NCI-H146 treated with DMSO at 0.1 percent for 48 hours (cell line): ENCODE results near the gene IL36A.

Source experiments
- DNase-seq: peaks from one replicate; lab custom pipeline; 2025; ENCODE audit not compliant: unreplicated experiment; lab: John Stamatoyannopoulos, UW

The IL36A gene

GRCh38 chr2:113002677-113003076 is 2.6 kb upstream of the IL36A start:
- no peak for DNase-seq

- no peak for DNase-seq
These were observed 2.0 kb downstream of the IL36A start for GRCh38 chr2:113007250-113007649.

DNA sequence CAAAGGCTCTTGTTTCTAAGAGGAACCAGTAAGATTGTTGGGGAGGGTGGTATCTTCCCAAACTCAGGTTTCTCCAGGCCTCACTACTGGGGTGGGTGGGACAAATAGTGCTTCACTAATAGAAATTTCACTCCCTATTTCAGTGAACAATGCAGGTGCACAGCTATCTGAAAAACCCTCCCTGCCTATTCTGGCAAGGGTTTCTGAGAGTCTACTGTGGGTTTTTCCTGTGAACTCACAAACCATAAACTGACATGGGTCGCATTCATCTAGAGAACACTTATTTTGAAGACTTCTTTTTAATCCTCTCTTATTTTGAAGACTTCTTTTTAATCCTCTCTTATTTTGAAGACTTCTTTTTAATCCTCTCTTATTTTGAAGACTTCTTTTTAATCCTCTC is 4.4 kb downstream of the IL36A start:
- no peak for DNase-seq

- no peak for DNase-seq
These were observed 4.8 kb downstream of the IL36A start for GRCh38 chr2:113010088-113010487.

GRCh38 chr2:113011108-113011507 is 5.8 kb downstream of the IL36A start:
- no peak for DNase-seq

DNA sequence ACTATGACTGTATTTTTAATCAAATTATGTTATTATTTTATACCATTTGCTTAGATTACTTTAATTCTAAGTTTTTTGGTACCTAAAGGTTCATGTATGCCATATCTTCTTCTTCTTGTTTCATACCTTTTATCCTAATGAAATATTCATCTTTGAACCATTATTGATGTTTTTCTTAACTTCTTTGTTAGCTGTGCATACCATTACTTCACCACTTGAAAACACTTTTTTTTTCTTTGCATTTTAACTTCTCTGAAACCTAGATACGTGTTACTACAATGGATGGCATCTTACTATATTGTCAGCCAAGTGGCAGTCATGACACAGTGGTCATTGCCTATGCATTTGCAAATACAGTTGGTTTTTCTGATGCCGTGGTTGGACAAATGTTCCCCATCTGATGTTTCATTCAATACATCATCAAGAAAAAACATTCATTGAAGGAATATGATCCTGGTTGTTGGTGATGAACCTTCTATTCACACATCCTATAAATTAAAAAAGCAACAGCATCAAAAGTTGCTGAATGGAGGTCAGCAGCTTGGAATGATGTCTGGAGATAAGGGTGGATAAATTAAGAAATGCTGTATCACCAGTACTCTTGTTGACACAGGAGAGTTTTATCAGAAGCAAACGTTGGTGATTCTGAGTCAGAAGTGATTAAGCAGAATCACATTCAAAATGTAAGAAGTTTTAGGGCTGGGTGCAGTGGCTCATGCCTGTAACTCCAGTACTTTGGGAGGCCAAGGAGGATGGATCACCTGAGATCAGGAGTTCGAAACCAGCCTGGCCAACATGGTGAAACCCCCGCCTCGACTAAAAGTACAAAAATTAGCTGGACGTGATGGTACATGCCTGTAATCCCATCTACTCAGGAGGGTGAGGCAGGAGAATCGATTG is 7.4 kb downstream of the IL36A start:
- no peak for DNase-seq

- DNase-seq, result no peak
These were observed 8.0 kb downstream of the IL36A start for GRCh38 chr2:113013336-113013661.

DNA sequence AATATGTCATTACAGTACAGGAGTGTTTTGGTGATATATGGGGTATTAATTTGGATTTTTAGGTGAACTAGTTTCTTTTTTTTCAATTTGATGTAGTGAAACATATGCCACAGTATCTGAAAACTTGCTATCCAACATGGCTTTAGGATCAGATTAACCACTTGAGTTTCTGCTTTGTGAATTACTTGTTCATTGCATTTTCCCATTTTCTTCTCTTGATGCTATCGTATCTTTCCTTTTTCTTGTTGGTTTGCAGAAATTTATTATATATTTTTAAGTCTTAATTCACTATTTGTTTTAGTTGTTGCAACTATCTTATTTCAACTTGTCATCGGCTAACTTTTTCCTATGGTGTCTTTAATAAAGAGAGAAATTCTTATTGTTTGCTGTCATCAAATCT is 8.8 kb downstream of the IL36A start:
- DNase-seq, result no peak

DNA sequence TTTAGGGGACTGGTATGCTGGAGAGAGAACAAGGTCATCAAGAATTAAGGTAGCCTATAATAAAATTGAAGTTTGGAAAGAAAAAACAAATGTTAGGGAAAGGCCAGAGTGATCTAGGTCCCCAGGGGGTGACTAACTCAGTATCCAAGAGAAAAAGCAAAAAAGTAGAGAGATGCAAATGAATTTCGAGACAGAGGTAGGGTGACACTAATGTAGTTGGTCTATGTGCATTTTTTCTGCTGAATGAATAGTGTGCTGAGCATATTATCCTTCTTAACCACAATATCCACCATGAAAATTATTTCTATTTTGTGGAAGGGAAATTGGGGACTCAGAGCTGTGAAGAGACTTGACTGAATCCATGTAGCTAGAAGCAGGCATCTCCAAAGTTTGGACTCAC is 9.8 kb downstream of the IL36A start:
- DNase-seq, result no peak

DNA sequence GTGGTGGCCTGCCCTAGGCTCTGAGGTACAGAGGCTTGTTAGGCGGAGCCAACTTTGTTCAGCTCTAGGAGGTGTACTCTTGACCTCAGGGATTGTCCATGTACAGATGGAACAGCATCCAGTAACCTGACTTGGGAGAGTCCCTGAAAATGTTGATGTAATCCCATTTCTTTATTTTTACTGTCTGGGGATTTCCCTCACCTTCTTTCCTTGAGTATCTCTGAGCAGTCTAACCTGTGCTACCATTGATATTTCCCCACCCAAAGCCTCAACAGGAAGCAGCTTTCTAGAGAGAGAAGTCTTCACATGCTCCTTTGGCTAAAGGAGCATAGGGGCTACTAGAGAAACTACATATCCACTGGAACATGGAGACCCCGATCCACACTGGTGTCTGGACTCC is 10.4 kb downstream of the IL36A start:
- DNase-seq, result no peak

GRCh38 chr2:113018509-113018908 is 13.2 kb downstream of the IL36A start:
- DNase-seq, result no peak

GRCh38 chr2:113021312-113021711 is 16.1 kb downstream of the IL36A start:
- DNase-seq, result no peak

DNA sequence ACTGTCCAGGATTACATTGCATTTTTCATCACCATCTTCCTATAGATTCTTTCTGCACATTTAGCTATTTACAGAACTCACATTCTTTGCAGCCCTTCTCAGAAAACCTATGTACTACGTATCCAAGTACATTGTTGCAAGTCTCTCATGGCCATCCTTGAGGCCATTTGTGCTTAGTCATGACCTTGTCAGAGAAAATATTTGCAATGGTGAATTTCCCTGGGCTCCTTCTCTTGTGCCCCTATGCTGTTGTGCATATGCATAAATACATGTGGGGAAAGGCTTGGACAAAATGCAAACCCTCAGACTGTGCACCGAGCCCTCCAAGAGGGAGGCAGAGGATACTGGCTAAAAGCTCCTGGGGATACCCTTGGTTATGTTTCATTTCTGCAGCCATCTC is 19.5 kb downstream of the IL36A start:
- no peak for DNase-seq

DNA sequence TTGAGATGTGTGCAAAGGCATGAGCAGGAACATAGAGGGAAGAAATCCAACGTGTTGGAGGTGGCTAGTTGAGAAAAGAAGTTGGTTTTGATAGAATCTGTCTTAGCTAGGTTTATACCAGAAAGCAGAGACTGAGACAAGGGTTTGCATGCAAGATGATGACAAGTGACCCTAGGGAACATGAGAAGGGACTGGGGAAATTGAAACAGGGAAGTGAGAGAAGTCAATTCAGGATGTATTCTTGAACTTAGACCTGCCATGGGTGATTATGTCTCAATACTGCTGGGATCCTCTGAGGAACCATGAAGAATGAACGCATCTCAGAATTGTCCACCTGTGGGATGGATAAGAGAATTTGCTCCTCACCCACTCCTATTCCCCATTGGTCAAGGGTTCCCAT is 20.5 kb downstream of the IL36A start:
- no peak for DNase-seq

- DNase-seq, result no peak
These were observed 22.4 kb downstream of the IL36A start for GRCh38 chr2:113027691-113028090.

- no peak for DNase-seq
These were observed 22.9 kb downstream of the IL36A start for GRCh38 chr2:113028112-113028511.

DNA sequence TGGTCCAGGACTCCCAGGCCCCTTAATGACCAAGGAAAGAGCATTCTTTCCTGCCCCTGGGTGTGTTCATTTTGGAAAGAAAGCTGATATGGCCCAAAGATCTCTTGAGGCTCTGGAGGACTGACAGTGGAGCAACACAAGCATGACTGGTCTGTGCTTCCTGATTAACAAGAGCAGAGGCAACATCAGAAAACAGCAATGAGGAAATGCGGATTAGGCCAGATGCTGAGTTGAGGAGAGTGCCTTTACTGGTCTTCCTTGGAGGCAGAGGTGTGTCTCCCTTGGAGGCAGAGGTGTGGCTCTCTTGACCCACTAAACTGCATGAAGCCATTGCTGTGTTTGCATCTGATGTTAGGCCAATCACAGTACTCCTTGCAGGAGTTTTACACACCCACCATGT is 27.5 kb downstream of the IL36A start:
- DNase-seq, result no peak

DNA sequence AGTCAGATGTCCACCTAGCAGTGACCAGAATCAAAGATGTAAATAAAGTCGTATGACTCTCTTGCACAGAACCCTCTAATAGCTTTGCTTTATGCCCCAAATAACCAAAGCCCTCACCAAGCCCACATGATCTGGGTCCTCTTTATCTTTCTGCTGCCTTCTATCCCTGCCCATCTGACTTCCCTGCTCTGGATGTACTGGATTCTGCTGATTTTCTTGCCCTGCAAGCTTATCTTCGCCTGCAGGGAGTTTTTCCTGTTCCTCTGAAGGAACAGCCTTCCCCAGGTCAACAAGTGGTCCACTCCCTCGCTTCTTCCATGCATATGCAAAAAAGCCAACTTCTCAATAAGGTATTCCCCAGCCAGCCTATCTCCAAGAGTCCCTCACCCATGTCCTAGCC is 28.8 kb downstream of the IL36A start:
- DNase-seq, result no peak

GRCh38 chr2:113036763-113037162 is 31.5 kb downstream of the IL36A start:
- no peak for DNase-seq

GRCh38 chr2:113038291-113038690 is 33.0 kb downstream of the IL36A start:
- no peak for DNase-seq

- DNase-seq, result no peak
These were observed 33.9 kb downstream of the IL36A start for GRCh38 chr2:113039158-113039557.

DNA sequence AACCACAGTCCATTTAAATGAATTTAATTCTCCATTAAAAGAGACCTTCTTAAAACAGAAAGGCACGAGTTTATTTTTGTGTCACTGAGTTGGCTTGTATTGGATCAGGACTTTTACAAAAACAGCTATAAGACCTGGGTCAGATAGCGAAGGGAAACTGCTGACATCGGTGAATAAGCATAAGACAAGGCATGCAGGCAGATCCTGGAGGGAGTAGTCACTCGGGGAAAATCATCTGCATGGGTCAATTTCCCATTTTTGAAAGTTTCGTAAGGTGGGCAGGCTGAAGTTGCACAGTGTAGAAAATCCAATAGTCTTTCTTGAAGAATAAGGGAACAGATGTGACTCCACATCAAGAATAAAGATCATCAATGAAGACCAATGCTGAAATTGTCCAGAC is 34.5 kb downstream of the IL36A start:
- DNase-seq, result no peak

DNA sequence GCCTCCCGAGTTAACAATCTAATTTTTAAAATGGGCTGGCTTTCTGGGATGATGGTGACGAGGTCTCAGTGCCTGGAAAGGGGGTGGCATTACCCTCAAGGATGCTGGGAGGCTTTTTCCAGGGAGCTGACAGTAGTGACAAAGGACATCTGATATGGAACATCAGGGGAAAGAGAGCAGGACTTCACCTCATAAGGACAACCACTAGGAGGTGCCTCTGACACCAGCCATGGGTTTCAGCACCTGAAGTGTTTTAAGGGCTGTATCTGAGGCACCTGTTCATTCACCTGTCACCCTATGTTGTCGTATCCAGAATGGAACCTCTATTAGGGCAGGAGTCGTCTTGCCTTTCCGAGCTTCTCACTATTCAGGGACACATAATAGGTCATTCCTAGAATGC is 36.6 kb downstream of the IL36A start:
- no peak for DNase-seq
